Measurements from ENCODE around the gene ZNF613.
"Not testable (repeated sequence)": the region's sequence is repeated elsewhere in the genome, so short reads cannot be mapped to it uniquely, and the experiment has no call there.

ZNF613 gene

GRCh38 chr19:51944798-51945552 is 17.7 kb downstream of the ZNF613 start:
- H3K4me3 ChIP-seq (ENCODE audit: control insufficient read depth, low read depth, low read length), result no peak overlapping the region
- no peak for TF ChIP-seq CTCF (conservative IDR thresholded peaks at IDR 0.05; ENCODE audit: control insufficient read depth, insufficient read depth, low read depth, low read length)
- peak; percentile 16 for DNase-seq (ENCODE audit: low read depth)

GRCh38 chr19:51946602-51947001 is 19.3 kb downstream of the ZNF613 start:
- no peak for TF ChIP-seq CTCF (conservative IDR thresholded peaks at IDR 0.05; ENCODE audit: control insufficient read depth, insufficient read depth, low read depth, low read length)
- DNase-seq (ENCODE audit: low read depth), result no peak
- no peak overlapping the region for H3K4me3 ChIP-seq (ENCODE audit: control insufficient read depth, low read depth, low read length)

- peak overlapping the region; percentile 35 for H3K4me3 ChIP-seq (ENCODE audit: control insufficient read depth, low read depth, low read length)
- no peak for TF ChIP-seq CTCF (conservative IDR thresholded peaks at IDR 0.05; ENCODE audit: control insufficient read depth, insufficient read depth, low read depth, low read length)
- DNase-seq (ENCODE audit: low read depth), result peak; percentile 32
Observed at GRCh38 chr19:51948975-51949374, 21.7 kb downstream of the ZNF613 start.

GRCh38 chr19:51957846-51958245 is 30.6 kb downstream of the ZNF613 start:
- not testable (repeated sequence) for H3K4me3 ChIP-seq (ENCODE audit: control insufficient read depth, low read depth, low read length); DNase-seq (ENCODE audit: low read depth)

- no peak for DNase-seq (ENCODE audit: low read depth)
- H3K4me3 ChIP-seq (ENCODE audit: control insufficient read depth, low read depth, low read length), result no peak overlapping the region
- no peak for TF ChIP-seq CTCF (conservative IDR thresholded peaks at IDR 0.05; ENCODE audit: control insufficient read depth, insufficient read depth, low read depth, low read length)
Observed at GRCh38 chr19:51959791-51960190, 32.5 kb downstream of the ZNF613 start.

GRCh38 chr19:51960621-51961233 is 33.5 kb downstream of the ZNF613 start:
- not testable (repeated sequence) for H3K4me3 ChIP-seq (ENCODE audit: control insufficient read depth, low read depth, low read length); DNase-seq (ENCODE audit: low read depth)

GRCh38 chr19:51965583-51965982 is 38.3 kb downstream of the ZNF613 start:
- no peak for TF ChIP-seq CTCF (conservative IDR thresholded peaks at IDR 0.05; ENCODE audit: control insufficient read depth, insufficient read depth, low read depth, low read length)
- no peak for DNase-seq (ENCODE audit: low read depth)
- no peak overlapping the region for H3K4me3 ChIP-seq (ENCODE audit: control insufficient read depth, low read depth, low read length)
